Nucleus accumbens (tissue), 56 donors: Measurements from ENCODE around the gene APBA2.

Experiments
- DNase-seq, 56 donors: peaks; one replicate each; lab custom pipeline; 2025; lab: John Stamatoyannopoulos, UW

The APBA2 gene

DNA sequence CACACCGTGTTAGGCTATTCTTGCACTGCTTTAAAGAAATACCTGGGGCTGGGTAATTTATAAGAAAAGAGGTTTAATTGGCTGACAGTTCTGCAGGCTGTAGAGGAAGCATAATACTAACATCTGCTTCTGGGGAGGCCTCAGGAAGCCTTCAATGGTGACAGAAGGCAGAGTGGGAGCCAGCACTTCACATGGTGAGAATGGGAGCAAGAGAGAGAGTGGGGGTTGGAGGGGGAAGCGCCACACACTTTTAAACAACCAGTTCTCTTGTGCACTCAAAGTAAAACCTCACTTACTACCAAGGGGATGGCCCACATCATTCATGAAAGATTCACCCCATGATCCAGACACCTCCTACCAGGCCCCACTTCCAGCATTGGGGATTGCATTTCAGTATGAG is 181.1 kb downstream of the APBA2 start:
- no peak for DNase-seq

DNA sequence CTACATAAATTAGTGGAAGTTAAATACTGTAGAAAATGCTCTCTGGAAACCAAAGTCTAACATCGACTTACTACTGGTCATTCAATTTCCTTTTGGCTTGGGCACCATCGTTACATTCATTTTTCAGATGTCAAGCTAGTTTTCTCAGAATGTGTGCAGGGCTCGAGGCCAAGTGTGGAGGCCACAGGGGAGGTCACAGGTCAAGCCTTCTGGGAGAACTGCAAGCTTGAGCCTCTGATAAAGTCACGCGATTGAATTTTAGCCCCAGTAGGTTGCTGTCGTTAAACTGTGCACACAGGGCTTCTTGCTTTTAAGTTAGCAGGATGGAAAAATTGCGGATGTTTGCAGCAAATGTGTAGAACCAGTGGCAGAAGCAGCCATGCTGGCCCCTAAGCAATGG is 182.2 kb downstream of the APBA2 start:
- no peak for DNase-seq

DNA sequence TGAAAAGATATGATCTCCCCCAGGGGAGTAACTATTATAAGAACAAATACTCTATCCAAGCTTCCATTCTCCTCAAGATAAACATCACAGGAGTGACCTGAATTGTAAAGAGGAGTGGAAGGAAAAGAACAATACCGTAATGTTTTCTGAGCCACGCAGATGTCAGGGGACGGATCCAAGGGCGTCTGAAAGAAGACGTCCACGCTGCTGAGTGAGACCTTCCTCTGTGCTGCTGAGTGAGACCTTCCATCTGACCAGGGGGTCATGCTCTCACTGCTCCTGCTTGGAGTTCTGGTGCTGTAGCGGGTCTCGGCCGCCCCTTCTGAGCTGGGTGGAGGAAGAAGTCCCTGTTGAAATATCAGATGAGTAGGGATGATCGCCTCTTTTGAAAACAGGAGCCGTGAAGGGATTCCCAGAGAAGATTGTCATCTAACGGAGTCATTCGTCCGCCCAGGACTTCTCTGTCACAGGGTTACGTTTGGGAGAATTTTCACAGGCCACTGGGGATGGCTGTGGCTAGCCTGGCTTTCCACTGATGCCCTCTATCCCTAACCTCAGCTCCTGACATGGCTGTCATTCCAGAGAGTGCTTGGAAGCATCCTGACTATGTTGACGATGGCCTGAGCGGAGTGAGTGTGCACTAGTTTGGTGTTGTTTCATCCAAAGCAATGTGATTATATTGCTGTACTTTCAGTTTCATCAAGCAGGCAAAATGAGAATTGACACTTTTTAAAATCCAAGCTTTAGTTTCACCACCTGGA is 184.9 kb downstream of the APBA2 start:
- peak in 31 of 56 donors; percentile 27 to 80 (median 53) for DNase-seq

DNA sequence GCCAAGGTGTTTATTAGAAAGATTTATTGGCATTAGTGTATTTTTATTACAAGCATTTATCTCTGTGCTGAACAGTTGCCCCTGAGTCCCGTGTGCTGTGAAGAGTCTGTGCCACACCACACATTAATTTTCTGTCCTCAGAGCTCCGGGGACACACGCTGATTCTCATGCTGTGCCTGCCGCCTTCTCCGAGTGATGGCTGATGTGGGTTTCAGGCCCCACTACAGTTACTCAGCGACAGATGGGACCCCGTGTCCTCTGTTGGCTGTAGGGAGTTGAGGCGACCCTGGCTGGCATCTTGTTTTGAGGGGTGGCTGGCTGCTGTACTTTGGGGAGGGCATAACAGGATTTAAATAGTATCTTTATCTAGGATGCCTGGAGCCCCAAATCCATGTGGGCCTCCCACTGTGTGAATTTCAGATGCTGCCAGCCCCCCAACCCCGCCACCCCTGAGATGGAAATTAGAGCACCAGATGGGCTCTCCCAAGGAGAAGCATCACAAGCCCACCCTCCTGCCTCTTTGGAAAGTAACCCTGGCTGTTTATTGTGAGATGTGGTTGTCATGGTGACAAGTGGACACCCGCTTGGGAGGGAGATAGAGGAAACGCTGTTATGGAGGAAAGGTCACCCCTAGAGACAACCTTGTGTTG is 185.6 kb downstream of the APBA2 start:
- DNase-seq = peak in 10 of 56 donors; percentile 23 to 70 (median 42)

DNA sequence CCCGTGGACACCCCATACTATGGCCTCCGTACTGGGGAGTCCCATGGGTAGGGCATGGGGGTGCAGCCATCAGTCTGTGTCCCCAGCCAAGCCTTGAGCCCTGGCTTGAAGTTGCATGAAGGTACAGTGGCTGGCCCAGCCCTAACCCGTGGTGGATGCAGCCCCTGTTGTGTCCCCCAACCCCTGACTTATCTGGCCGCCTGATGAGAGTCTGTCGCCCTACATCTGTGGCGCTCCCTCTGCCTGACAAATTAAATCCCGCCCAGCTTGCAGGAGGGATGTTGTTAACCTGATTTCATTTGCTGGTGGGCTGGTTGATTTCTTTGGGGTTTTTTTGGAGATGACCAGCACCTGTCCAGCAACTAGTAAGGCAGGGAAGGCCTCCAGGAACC is 186.1 kb downstream of the APBA2 start:
- peak in 3 of 56 donors; percentile 47 to 67 (median 56) for DNase-seq

DNA sequence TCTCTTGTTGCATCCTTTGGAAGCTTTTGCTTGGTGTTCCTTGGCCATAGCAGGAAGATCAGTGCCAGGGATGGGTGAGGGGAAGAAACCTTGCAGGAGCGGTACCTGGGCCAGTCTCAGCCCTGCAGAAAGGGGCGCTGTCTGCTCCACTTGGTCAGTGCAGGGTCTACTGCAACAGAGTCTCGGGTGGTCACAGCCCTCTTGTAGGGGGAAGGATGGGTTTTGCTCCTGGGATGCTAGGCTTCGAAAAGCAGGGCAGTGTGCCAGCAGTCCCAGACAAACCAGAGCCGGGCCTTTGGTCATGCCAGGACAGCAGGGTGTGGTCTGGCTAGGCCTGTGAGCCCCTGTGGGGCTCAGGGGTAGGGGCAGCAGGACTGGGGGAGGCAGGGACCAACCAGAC is 186.7 kb downstream of the APBA2 start:
- peak in 1 of 56 donors; percentile 34 for DNase-seq

DNA sequence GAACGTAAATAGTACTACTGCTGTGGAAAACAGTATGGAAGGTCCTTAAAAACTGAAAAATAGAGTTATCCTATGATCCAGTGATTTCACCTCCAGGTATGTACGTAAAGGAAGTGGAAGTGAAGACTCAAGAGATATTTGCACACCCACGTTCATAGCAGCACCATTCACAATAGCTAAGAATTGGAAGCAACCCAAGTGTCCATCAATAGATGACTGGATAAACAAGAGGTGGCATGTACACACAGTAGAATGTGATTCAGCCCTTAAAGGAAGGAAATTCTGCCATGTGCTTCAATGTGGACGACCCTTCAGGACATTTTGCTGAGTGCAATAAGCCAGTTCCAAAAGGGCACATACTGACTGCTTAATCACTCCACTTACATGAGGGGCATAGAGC is 188.3 kb downstream of the APBA2 start:
- DNase-seq = no peak

DNA sequence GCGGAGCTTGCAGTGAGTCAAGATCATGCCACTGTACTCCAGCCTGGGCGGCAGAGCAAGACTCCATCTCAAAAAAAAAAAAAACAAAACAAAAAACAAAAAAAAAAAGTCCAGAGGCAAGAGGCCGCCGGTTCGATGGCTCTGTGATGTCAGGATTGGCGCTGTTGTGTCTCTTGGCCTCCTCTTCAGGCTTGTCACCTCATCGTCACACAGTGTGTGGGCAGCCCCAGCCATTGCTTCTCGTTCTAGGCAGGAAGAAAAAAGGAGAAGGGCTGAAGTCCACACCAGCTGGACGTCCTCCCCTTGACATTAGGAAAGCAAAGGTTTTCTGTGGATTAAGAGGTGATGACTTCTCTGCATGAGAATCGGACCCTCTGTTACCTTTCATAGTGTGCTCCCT is 192.8 kb downstream of the APBA2 start:
- no peak for DNase-seq

DNA sequence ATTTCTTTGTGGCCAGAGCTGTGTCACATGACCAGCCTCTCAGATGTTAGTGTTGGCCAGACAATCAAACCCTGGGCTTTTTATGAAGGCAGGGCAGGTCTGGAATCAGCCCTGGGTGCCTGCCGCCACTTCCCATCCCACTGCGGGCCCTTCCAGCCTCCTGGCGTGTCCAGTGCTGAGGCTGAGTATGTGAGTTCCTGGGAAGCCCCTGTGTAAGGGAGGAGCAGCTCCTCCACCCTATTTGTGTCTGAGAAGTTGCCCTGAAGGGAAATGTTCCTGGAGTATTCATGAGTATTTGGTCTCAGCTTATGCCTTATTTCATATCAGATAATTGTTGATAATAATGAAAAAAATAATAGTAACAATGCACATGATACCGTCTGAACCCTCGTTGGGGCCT is 193.7 kb downstream of the APBA2 start:
- no peak for DNase-seq

DNA sequence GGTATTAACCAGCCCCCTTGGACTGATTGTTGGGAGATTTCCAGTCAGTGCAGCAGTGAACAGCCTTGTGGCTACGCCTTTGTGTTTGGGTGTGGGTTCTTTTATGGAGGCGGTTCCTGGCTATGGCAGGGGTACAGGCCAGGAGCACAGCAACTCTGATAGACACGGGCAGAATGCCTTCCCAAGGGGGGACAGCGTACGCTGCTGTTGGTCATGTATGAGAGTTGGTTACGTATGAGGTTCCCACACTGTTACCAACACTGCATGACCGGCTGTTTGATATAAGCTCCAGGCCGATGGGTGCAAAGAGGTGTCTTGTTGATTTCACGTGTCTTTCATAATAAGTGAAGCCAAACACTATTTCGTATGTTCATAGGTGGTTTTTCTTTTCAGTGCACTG is 196.0 kb downstream of the APBA2 start:
- DNase-seq = no peak

DNA sequence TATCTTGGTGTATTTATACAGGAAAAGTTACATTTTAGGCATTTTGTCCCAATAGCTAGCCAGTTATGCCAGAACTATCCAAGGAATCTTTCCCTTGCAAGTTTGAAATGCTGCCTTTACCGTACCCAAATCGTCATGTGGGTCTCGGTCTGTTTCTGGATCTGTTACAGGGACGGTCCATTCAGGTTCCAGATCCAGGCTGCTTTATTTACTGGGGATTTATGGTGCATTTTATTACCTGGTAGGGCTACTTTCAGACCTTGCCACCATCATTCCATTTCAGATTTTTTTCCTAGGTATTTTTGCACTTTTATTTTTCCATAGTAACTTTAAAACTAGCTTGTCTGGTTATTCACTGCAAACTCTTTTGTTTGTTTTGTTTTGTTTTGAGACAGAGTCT is 197.4 kb downstream of the APBA2 start:
- no peak for DNase-seq

DNA sequence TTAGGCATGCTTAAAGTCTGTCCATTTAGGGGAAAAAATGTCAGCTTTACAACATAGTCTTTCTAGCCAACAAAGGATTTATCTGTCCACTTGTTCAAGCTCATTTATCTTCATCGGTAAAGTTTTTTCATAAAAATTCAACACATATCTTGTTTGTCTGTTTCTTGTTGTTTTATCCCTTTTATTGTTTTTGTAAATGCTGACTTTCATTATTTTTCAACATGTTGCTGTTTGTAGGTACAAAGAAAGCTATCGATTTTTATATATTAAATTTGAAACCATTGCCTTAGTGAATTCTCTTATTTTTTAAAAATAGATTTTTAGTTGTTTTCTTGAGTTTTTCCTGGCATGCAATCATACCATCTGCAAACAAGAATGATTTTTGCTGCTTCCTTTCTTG is 198.1 kb downstream of the APBA2 start:
- DNase-seq = no peak

DNA sequence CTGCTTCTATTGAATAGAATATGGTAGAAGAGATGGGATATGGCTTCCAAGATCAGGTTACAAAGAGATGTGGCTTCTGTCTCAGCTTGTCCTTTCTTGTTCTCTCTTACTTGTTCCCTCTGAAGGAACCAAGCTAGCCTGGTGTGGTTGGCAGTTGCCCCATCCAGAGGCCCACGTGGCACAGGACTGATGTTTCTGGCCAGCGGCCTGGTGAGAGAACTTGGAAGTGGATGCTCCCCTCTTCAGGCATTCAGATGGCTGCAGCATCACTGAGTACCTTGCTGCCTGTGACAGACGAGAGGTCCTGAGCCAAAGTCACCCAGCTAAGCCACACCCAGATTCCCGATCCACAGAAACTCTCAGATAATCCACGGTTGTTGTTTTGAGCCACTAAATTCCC is 200.2 kb downstream of the APBA2 start:
- no peak for DNase-seq

DNA sequence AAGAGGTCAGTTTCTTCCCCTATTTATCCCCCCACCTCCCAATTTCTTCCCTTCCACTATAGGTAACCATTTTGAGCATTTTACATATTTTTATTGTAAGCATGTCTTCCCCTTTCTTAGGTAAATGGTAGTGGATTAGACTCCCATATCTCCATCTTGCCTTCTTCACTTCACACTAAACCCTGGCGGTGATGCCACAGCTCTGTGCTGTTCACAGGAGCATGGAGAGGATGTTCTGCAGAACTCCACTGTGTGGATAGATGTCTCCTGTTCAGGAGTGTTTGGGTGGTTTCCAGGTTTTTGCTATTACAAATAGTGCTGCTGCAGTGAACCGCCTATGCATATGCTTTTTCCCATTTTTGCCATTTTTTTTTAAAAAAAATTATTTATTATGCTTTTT is 201.1 kb downstream of the APBA2 start:
- DNase-seq = no peak

DNA sequence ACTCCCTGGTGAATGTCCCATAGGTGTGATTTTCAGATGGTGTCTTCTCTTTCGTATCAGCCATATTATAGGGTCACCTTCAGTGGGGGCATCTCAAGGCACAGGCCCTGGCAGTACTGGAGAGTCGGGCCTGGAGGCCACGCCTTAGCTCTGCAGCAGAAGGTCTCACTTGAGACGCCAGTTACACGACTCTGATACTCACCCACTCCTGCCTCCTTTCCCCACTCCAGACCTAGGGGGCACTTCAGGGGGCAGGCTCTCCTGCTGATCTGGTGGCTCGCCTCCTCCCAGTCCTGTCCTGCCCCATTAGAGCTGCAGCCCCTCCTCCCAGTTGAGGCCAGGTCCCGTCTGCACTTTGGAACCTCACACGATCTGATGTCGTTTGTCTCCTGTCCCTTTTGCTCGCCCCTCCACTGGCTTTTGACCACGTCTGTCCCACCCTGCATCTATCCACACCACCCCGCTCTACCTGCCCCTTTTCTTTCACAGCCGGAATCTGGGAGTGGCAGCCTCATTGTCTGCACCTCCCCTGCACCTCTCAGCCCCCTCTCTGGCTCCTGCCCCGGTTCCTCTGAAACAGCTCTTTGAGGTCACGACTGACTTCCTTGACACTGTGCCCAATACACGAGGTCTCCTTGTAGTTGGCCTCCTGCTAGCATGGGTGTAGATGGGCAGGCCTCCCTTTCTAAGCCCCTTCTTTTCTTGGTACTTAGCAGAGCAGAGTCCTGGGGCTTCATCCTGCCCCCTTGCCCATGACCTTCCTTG is 201.9 kb downstream of the APBA2 start:
- no peak for DNase-seq

DNA sequence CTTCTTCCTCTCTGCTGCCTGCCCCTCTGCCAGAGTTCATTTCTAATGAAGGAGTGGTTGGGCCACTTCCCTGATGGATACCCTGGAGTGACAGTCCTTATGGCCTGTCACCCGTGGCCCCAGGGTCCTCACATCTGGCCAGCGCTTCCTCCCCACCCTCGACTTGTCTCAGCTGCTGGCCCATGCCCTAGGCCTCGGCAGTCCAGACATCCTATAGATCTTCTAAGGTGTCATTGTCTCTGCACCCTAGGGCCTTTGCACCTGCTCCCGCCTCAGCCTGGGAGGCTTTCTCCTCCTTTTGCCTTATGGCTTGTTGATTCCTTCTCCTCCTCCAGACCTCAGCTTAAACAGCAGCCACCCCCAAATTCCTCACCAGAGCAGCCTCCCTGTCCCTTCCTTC is 202.9 kb downstream of the APBA2 start:
- DNase-seq = no peak

DNA sequence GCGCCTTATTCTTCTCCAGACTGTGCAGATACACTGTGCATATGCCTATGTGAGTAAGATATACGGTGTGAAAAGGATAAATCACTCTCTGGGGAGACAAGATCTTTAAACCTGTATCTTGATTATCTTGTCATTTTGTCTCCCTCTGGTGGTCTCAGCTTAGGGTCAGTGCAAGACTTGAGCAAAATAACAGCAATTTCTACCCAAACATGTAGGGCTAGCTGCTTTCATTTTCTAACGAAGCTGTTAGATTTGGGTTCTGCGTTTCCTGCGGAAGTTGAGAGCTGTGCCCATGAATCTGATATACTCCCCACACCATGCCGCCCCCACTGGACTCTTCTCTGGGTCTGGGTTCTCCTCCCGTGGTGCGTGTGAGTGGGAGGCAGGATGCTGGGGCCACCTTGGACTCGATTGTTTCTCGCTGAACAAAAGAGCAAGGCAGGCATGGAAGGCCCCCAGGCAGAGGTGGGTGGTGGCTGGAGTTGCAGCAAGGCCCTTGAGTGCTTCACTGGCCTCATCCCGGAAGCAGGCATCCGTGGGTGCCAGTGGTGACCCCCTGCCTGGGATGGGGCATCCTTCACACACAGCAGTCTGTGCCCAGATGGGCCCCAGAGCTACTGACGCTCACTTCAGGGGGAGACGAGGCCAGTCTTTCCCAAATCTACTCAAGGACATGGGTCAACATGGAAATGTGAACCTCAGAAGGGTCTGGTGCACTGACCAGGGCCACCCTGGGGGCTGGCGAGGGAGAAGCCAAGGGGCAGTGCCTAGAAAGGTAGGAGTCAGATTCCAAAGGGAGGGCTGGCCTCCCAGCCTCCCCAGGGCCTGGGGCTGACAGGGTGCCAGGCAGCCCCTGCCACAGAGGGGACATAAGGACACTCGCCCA is 204.2 kb downstream of the APBA2 start:
- DNase-seq = peak in 4 of 56 donors; percentile 18 to 62 (median 36)

DNA sequence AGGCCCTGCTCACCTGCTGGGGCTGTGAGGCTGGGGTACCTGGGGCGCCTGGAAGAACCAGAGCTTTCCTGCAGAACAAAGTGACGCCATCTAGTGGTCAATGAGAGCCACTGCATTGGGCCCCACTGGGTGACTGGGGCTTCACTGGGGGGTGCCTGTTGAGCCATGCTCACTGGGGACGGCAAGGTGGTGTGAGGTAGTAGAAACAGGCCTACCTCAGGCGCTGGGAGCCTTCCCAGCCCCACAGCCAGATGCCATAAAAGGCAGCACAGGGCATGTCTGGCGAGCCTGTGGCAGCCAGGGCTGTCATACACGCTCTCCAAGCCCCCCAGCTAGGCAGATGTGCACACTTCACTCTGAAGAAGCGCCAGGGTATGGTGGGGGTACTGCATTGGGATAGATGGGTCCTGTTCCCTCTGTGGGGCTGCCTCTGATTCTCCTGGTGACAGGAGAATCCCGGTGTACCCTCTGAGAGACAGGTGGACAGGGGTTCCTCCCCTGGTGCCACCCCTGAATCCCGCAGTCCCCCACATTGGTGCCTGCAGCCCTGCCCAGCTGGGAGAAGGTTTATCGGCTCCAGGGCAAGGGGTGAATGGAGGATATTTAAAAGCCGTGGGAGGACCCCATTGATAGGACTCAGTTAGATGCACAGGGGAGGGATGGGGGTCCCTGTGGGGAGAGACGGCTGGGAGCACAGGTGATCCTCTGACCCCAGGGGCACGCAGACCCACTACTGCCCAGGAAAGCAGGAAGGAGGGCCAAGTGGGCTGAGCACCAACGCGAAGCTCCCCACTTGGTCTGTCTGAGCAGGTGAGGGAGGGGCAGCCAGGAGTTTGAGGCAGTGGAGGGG is 205.1 kb downstream of the APBA2 start:
- DNase-seq = peak in 28 of 56 donors; percentile 15 to 64 (median 38)

DNA sequence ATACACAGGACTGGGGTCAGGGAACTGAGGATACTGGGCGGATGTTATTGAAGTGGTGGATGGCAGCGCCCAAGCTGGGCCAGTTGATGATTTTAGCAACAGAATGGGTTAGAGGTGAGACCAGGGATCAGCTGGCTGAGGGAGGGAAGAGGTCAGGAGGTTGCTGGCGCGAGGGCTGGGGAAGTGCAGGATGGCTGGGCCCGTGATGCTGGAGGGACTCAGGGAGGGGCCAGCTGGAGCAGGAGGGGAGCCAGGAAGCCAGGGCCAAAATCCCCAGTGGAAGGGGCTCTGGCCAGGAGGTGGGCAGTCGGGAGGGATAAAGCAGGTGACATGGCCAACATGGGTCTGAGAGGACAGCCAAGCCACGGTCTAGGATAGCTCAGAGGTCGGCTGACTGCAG is 205.9 kb downstream of the APBA2 start:
- no peak for DNase-seq
